Gastroesophageal sphincter (tissue), 4 donors: ENCODE measurements around the gene OR10A6. TPM values are rescaled to one million over a fixed set of nuclear protein-coding genes. Genes with fewer than 3 reads are reported as not detected.

Experiments
- ATAC-seq: fragments of 150-250 bp; one replicate; pipeline ENCODE4 v1.9.1; 2016; ENCODE audit warnings: mild to moderate bottlenecking, moderate library complexity
- H3K27ac ChIP-seq, 4 donors: fragments of 200-600 bp; sonication (generic) in 3 of 4; 1 replicate in 3 of 4; 2 replicates in 1 of 4; pipeline ENCODE4 v1.5.1; 2016 to 2019
- H3K27me3 ChIP-seq: fragments of 200-600 bp; sonication (generic); one replicate; pipeline ENCODE4 v1.5.1; 2019
- H3K36me3 ChIP-seq, 2 donors: fragments of 200-600 bp; sonication (generic); one replicate each; pipeline ENCODE4 v1.5.1; 2019; ENCODE audit warnings: control low read depth in 1 of 2
- H3K4me1 ChIP-seq, 3 donors: fragments of 200-600 bp; sonication (generic); 1 replicate in 2 of 3; 2 replicates in 1 of 3; pipeline ENCODE4 v1.5.1; 2016 to 2019; ENCODE audit warnings: control low read depth in 2 of 3
- H3K4me3 ChIP-seq, 2 donors: fragments of 200-600 bp; sonication (generic); one replicate each; pipeline ENCODE4 v1.5.1; 2019; ENCODE audit warnings: mild to moderate bottlenecking in 1 of 2, moderate library complexity in 1 of 2
- H3K9me3 ChIP-seq, 3 donors: fragments of 200-600 bp; sonication (generic); one replicate each; pipeline ENCODE4 v1.5.1; 2017 to 2019; ENCODE audit warnings: control low read depth in 2 of 3
- CTCF ChIP-seq, 4 experiments: fragments of 200-600 bp in 2 of 4; fragments of 450-650 bp in 2 of 4; sonication (generic) in 1 of 4; IDR thresholded peaks; one replicate each; pipeline ENCODE4 v1.5.1; 2017 to 2019; ENCODE audit warnings: antibody characterized with exemption in 4 of 4, mild to moderate bottlenecking in 2 of 4, moderate library complexity in 2 of 4
- EP300 ChIP-seq: sonication (generic); formaldehyde crosslinking; IDR thresholded peaks from one replicate; pipeline ENCODE4 v1.6.1; 2017; ENCODE audit warnings: antibody characterized with exemption, mild to moderate bottlenecking
- POLR2A ChIP-seq, 2 donors: fragments of 450-650 bp; IDR thresholded peaks; one replicate each; pipeline ENCODE4 v1.6.1; 2017; ENCODE audit warnings: antibody characterized with exemption in 2 of 2, mild to moderate bottlenecking in 2 of 2, moderate library complexity in 1 of 2
- POLR2AphosphoS5 ChIP-seq: sonication (generic); formaldehyde crosslinking; IDR thresholded peaks from one replicate; pipeline ENCODE4 v1.6.1; 2017; ENCODE audit warnings: antibody characterized with exemption
- WGBS, 2 donors: methylation state at CpG; one replicate each; pipeline ENCODE4 v1.1.5; 2018; ENCODE audit warnings: low coverage in 1 of 2; 5-methylcytosine and 5-hydroxymethylcytosine counted together
- total RNA-seq, 4 donors: library from RNA; depleted of rRNA; stranded (reverse); fragments of >200 nt; gene quantifications; one replicate each; pipeline ENCODE4 v1.1.0, GENCODE V29; 2016

OR10A6 gene
- total RNA-seq, 4 donors from 2014 or later: not detected

GRCh38 chr11:7969756-7970646 lies 38.9 kb upstream of the OR10A6 start:
- H3K4me3 ChIP-seq: no peak overlapping the region
- no peaks in the 10 kb centered on the region for H3K9me3 ChIP-seq
- H3K27me3 ChIP-seq: peaks cover 11% of the 10 kb centered on the region
- no peaks in the 10 kb centered on the region for H3K4me1 ChIP-seq
- TF ChIP-seq POLR2AphosphoS5 (no peak), CTCF (IDR thresholded peaks at IDR 0.05) (no peak), EP300 (no peak), POLR2A (IDR thresholded peaks at IDR 0.05) (no peak)
- ATAC-seq: no peak
- H3K36me3 ChIP-seq: no peaks in the 10 kb centered on the region
- 42 to 64% methylated on average over 2 to 3 of the region's 3 CpGs for WGBS, 2 donors
- H3K27ac ChIP-seq: no peak overlapping the region

- Histone ChIP-seq H3K4me1 (no peaks in the 10 kb centered on the region), H3K27ac (no peak overlapping the region), H3K9me3 (no peaks in the 10 kb centered on the region), H3K27me3 (peaks cover 5% of the 10 kb centered on the region), H3K4me3 (no peak overlapping the region), H3K36me3 (no peaks in the 10 kb centered on the region)
- no peak for ATAC-seq
- 7 to 12% methylated on average over 2 of the region's 2 CpGs for WGBS, 2 donors
- TF ChIP-seq POLR2A (IDR thresholded peaks at IDR 0.05): no peak
- no peak for TF ChIP-seq POLR2AphosphoS5
- TF ChIP-seq CTCF (IDR thresholded peaks at IDR 0.05): no peak
- TF ChIP-seq EP300: no peak
Measured at GRCh38 chr11:7968686-7969085, 37.6 kb upstream of the OR10A6 start.

GRCh38 chr11:7967826-7968225 lies 36.8 kb upstream of the OR10A6 start:
- H3K4me3 ChIP-seq: no peak overlapping the region
- H3K36me3 ChIP-seq: no peaks in the 10 kb centered on the region
- H3K27me3 ChIP-seq: peaks cover 5% of the 10 kb centered on the region
- no peaks in the 10 kb centered on the region for H3K9me3 ChIP-seq
- H3K27ac ChIP-seq: no peak overlapping the region
- TF ChIP-seq POLR2A (IDR thresholded peaks at IDR 0.05) (no peak), CTCF (IDR thresholded peaks at IDR 0.05) (no peak), EP300 (no peak), POLR2AphosphoS5 (no peak)
- H3K4me1 ChIP-seq: no peaks in the 10 kb centered on the region
- ATAC-seq: no peak

- Histone ChIP-seq H3K4me1 (no peaks in the 10 kb centered on the region), H3K36me3 (no peaks in the 10 kb centered on the region), H3K27ac (no peak overlapping the region), H3K4me3 (no peak overlapping the region), H3K9me3 (no peaks in the 10 kb centered on the region), H3K27me3 (peaks cover 11% of the 10 kb centered on the region)
- no peak for ATAC-seq
- TF ChIP-seq POLR2A (IDR thresholded peaks at IDR 0.05): no peak
- no peak for TF ChIP-seq CTCF (IDR thresholded peaks at IDR 0.05)
- no peak for TF ChIP-seq POLR2AphosphoS5
- TF ChIP-seq EP300: no peak
- WGBS, 2 donors: 50 to 82% methylated on average over 1 of the region's 1 CpG
Measured at GRCh38 chr11:7967097-7967496, 36.0 kb upstream of the OR10A6 start.

- no peak within 1 kb of the TSS for H3K27ac ChIP-seq
- no peak within 1 kb of the TSS for H3K4me3 ChIP-seq
- no peaks in the 10 kb centered on the region for H3K36me3 ChIP-seq
- WGBS, 2 donors: 80 to 89% methylated on average over 1 of the region's 1 CpG
- TF ChIP-seq POLR2A (IDR thresholded peaks at IDR 0.05) (no peak), POLR2AphosphoS5 (no peak), EP300 (no peak), CTCF (IDR thresholded peaks at IDR 0.05) (no peak)
- peaks cover 21% of the 10 kb centered on the region for H3K27me3 ChIP-seq
- H3K4me1 ChIP-seq: no peaks in the 10 kb centered on the region
- no peak for ATAC-seq
- H3K9me3 ChIP-seq: no peaks in the 10 kb centered on the region
Measured at GRCh38 chr11:7965386-7965785, 34.3 kb upstream of the OR10A6 start, which contains the start of gene NLRP10. Gene NLRP10 (minus strand): TSS chr11:7965447. CDS start chr11:7963495, 1,952 bp downstream.
